ENCODE measurements around the gene TMC8.

Gene TMC8

DNA sequence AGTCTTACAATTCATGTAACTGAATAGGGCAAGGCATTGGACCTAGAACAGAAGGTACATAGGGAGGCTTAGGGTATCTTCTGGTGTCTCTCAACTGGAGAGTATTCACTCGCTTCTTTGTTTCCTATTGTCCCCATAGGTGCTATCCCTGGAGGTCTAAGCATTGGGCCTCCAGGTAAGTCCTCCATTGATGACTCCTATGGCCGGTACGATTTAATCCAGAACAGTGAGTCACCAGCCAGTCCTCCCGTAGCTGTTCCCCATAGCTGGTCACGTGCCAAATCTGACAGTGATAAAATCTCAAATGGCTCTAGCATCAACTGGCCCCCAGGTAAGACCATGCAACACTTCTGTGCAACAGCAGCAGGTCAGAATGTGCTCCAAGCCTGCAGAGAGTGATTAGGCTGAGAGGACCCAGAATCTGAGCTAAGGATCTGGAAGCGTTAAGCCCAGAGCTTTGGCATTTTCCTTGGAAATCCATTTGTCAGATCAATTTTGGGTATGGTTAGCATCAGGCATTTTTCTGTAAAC, 37.7 kb upstream of the TMC8 start:
- H3K9me3 ChIP-seq (ENCODE audit: low read depth, low read length), result no peaks in the 10 kb centered on the region
- TF ChIP-seq FOXP2 (optimal IDR thresholded peaks at IDR 0.05; ENCODE audit: control extremely low read depth, extremely low read length, insufficient read depth), result no peak
- TF ChIP-seq POLR2AphosphoS5 (IDR thresholded peaks at IDR 0.05; ENCODE audit: borderline replicate concordance, low read depth, low read length), result no peak
- TF ChIP-seq EZH2 (IDR thresholded peaks at IDR 0.05), result no peak
- DNase-seq (ENCODE audit: low read depth, low spot score), result no peak
- no peak overlapping the region for H3K4me3 ChIP-seq
- H3K9ac ChIP-seq (ENCODE audit: insufficient read length), result no peak overlapping the region
- no peak overlapping the region for H3K27ac ChIP-seq
- H3K36me3 ChIP-seq (ENCODE audit: insufficient read depth, low read length), result peaks cover 38% of the 10 kb centered on the region

DNA sequence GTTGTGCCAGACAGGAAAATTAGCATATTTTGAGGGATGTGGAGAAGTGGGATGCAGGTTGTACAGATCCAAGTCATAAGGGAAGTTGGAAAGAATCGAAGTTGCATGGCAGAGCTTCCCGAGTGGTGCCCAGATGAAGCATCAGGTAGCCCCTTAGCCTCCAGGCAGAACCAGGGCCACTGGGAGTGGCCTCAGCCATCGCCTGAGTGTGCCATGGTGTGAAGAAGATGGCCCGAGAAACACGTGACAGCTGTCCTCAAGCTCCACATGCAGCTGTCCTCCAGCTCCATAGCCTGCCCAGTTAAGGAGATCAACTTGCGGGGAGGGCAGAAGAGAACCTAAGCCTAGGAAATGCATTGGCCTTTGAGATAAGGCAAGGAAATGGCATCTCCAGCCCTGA, 35.5 kb upstream of the TMC8 start:
- no peak overlapping the region for H3K9ac ChIP-seq (ENCODE audit: insufficient read length)
- peaks cover 48% of the 10 kb centered on the region for H3K36me3 ChIP-seq (ENCODE audit: insufficient read depth, low read length)

DNA sequence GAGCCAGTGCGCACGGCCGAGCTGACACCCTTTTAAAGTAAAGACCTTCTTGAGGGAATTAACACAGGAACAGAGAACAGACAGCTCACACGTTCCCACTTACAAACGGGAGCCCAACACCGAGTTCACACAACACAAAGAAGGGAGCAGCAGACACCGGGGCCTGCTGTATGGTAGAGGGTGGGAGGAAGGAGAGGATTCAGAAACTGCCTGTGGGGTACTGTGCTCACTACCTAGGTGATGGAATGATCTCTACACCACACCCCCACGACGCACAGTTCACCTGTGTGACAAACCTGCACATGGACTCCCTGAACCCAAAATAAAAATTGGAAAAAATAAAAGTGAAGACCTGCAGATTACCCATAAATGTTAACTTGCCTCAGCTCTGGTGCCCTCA, 34.5 kb upstream of the TMC8 start:
- H3K27ac ChIP-seq, result no peak overlapping the region
- no peak overlapping the region for H3K4me3 ChIP-seq
- DNase-seq (ENCODE audit: low read depth, low spot score), result no peak
- H3K36me3 ChIP-seq (ENCODE audit: insufficient read depth, low read length), result peaks cover 53% of the 10 kb centered on the region
- no peak overlapping the region for H3K9ac ChIP-seq (ENCODE audit: insufficient read length)
- TF ChIP-seq EZH2 (IDR thresholded peaks at IDR 0.05), result no peak
- TF ChIP-seq POLR2AphosphoS5 (IDR thresholded peaks at IDR 0.05; ENCODE audit: borderline replicate concordance, low read depth, low read length), result no peak
- no peak for TF ChIP-seq FOXP2 (optimal IDR thresholded peaks at IDR 0.05; ENCODE audit: control extremely low read depth, extremely low read length, insufficient read depth)
- H3K9me3 ChIP-seq (ENCODE audit: low read depth, low read length), result no peaks in the 10 kb centered on the region

More for the DNA sequence above, 35.5 kb upstream of the TMC8 start:
- Histone ChIP-seq H3K27ac (no peak overlapping the region), H3K4me3 (no peak overlapping the region), H3K9me3 (ENCODE audit: low read depth, low read length) (no peaks in the 10 kb centered on the region)
- DNase-seq (ENCODE audit: low read depth, low spot score), result no peak
- TF ChIP-seq POLR2AphosphoS5 (IDR thresholded peaks at IDR 0.05; ENCODE audit: borderline replicate concordance, low read depth, low read length) (no peak), EZH2 (IDR thresholded peaks at IDR 0.05) (no peak), FOXP2 (optimal IDR thresholded peaks at IDR 0.05; ENCODE audit: control extremely low read depth, extremely low read length, insufficient read depth) (no peak)

DNA sequence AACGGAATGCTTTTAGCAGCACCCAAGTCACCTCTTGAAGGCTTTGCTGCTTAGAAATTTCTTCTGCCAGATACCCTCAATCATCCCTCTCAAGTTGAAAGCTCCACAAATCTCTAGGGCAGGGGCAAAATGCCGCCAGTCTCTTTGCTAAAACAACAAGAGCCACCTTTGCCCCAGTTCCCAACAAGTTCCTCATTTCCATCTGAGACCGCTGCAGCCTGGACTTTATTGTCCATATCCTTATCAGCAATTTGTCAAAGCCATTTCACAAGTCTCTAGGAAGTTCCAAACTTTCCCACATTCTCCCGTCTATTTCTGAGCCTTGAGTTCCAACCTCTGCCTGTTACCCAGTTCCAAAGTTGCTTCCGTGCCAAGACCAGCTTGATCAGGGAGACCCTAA, 29.5 kb upstream of the TMC8 start:
- H3K36me3 ChIP-seq (ENCODE audit: insufficient read depth, low read length), result peaks cover 36% of the 10 kb centered on the region
- no peak overlapping the region for H3K4me3 ChIP-seq
- no peak for DNase-seq (ENCODE audit: low read depth, low spot score)
- TF ChIP-seq FOXP2 (optimal IDR thresholded peaks at IDR 0.05; ENCODE audit: control extremely low read depth, extremely low read length, insufficient read depth) (no peak), POLR2AphosphoS5 (IDR thresholded peaks at IDR 0.05; ENCODE audit: borderline replicate concordance, low read depth, low read length) (no peak), EZH2 (IDR thresholded peaks at IDR 0.05) (no peak)
- H3K27ac ChIP-seq, result no peak overlapping the region
- H3K9ac ChIP-seq (ENCODE audit: insufficient read length), result no peak overlapping the region
- no peaks in the 10 kb centered on the region; the same call in 1 of the 2 replicates for H3K9me3 ChIP-seq (ENCODE audit: low read depth, low read length)

DNA sequence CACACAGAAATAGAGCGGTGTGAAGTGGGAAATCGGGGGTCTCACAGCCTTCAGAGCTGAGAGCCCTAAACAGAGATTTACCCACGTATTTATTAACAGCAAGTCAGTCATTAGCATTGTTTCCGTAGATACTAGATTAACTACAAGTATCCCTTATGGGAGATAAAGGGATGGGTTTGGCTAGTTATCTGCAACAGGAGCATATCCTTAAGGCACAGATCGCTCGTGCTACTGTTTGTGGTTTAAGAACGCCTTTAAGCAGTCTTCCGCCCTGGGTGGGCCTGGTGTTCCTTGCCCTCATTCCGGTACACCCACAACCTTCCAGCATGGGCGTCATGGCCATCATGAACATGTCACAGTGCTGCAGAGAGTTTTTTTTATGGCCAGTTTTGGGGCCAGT, 29.0 kb upstream of the TMC8 start:
- Histone ChIP-seq H3K9ac (ENCODE audit: insufficient read length) (no peak overlapping the region), H3K27ac (no peak overlapping the region), H3K36me3 (ENCODE audit: insufficient read depth, low read length) (peaks cover 36% of the 10 kb centered on the region), H3K9me3 (ENCODE audit: low read depth, low read length) (no peaks in the 10 kb centered on the region; the same call in 1 of the 2 replicates), H3K4me3 (no peak overlapping the region)
- TF ChIP-seq FOXP2 (optimal IDR thresholded peaks at IDR 0.05; ENCODE audit: control extremely low read depth, extremely low read length, insufficient read depth) (no peak), POLR2AphosphoS5 (IDR thresholded peaks at IDR 0.05; ENCODE audit: borderline replicate concordance, low read depth, low read length) (no peak), EZH2 (IDR thresholded peaks at IDR 0.05) (no peak)
- no peak for DNase-seq (ENCODE audit: low read depth, low spot score)

DNA sequence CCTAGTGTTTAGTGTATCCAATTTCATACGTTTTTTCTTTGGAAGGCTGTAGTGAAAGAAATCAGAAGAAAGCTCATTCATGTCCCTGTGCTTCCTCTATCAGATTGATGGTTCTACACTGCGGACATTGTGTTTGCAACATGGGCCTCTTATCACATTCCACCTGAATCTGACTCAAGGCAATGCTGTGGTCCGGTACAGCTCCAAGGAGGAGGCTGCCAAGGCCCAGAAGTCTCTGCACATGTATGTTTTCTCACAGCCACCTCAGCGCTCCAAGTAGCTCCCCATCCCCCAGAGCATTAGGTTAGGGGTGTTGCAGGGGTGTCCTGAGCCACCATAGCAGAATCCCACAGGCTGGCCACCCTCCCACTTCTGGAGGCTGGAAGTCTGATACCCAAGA, 27.3 kb upstream of the TMC8 start:
- Histone ChIP-seq H3K9ac (ENCODE audit: insufficient read length) (no peak overlapping the region), H3K9me3 (ENCODE audit: low read depth, low read length) (no peaks in the 10 kb centered on the region; the same call in 1 of the 2 replicates), H3K36me3 (ENCODE audit: insufficient read depth, low read length) (peaks cover 27% of the 10 kb centered on the region), H3K27ac (no peak overlapping the region), H3K4me3 (no peak overlapping the region)
- no peak for TF ChIP-seq FOXP2 (optimal IDR thresholded peaks at IDR 0.05; ENCODE audit: control extremely low read depth, extremely low read length, insufficient read depth)
- no peak for TF ChIP-seq POLR2AphosphoS5 (IDR thresholded peaks at IDR 0.05; ENCODE audit: borderline replicate concordance, low read depth, low read length)
- no peak for TF ChIP-seq EZH2 (IDR thresholded peaks at IDR 0.05)
- DNase-seq (ENCODE audit: low read depth, low spot score), result no peak

DNA sequence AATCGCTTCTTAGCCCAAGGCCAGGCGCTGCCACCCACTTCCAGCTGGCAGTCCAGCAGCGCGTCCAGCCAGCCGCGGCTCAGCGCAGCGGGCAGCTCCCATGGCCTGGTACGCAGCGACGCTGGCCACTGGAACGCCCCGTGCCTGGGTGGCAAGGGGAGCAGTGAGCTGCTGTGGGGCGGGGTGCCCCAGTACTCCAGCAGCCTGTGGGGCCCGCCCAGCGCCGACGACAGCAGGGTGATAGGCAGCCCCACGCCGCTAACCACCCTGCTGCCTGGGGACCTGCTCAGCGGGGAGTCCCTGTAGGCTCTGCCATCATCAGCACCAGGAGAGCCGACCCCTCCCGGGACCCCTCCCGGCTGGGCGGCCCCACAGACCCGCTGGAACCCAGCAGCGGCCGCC, 26.0 kb upstream of the TMC8 start:
- peaks cover 17% of the 10 kb centered on the region; the same call in 1 of the 2 replicates for H3K36me3 ChIP-seq (ENCODE audit: insufficient read depth, low read length)
- DNase-seq (ENCODE audit: low read depth, low spot score), result no peak
- H3K9me3 ChIP-seq (ENCODE audit: low read depth, low read length), result no peaks in the 10 kb centered on the region; the same call in 1 of the 2 replicates
- H3K4me3 ChIP-seq, result no peak overlapping the region
- H3K27ac ChIP-seq, result no peak overlapping the region
- TF ChIP-seq FOXP2 (optimal IDR thresholded peaks at IDR 0.05; ENCODE audit: control extremely low read depth, extremely low read length, insufficient read depth), result no peak
- H3K9ac ChIP-seq (ENCODE audit: insufficient read length), result no peak overlapping the region

DNA sequence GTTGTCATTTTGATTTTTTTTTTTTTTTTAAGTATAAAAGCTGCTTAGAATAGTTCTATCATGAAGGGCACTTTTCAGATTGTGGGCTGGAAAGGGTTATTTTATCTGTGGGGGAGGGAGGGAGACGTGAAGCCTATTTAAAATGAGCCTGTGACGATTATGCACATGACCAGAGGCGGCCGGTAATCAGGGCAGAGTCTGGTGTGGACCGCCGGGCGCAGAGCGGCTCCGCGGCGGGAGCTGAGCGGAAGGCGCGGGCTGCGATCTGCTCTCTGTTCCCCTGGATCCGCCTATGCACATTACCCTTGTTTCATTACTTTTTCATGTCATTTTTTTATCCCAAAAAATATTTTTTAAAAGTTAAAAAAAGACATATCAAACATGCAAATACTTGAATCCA, 25.5 kb upstream of the TMC8 start:
- no peak overlapping the region for H3K4me3 ChIP-seq
- peak overlapping the region; percentile 0 for H3K9ac ChIP-seq (ENCODE audit: insufficient read length)
- no peaks in the 10 kb centered on the region; the same call in 1 of the 2 replicates for H3K9me3 ChIP-seq (ENCODE audit: low read depth, low read length)
- TF ChIP-seq FOXP2 (optimal IDR thresholded peaks at IDR 0.05; ENCODE audit: control extremely low read depth, extremely low read length, insufficient read depth), result no peak
- TF ChIP-seq EZH2 (IDR thresholded peaks at IDR 0.05), result no peak
- TF ChIP-seq POLR2AphosphoS5 (IDR thresholded peaks at IDR 0.05; ENCODE audit: borderline replicate concordance, low read depth, low read length), result no peak
- peaks cover 14% of the 10 kb centered on the region; the same call in 1 of the 2 replicates for H3K36me3 ChIP-seq (ENCODE audit: insufficient read depth, low read length)
- peak overlapping the region; percentile 68 for H3K27ac ChIP-seq
- DNase-seq (ENCODE audit: low read depth, low spot score), result no peak

DNA sequence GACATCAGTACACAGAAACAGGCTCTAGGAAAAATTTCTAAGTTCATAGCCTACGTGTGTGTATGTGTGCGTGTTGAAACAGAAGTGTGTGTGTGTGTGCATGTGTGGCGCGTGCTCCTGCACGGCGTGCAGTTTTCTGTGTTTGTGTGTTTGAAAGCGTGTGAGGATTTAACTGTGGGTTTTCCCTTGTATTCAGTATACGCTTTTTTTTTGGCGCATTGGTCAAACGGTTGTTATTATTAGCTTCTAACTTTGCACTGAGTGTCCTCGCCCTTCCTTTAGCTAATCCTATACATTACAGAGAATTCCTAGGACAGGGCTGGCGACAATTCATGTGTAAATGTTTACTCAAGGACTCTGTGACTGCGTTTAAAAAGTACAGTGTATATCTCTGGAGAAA, 25.0 kb upstream of the TMC8 start:
- Histone ChIP-seq H3K9ac (ENCODE audit: insufficient read length) (peak overlapping the region; percentile 0), H3K4me3 (no peak overlapping the region), H3K9me3 (ENCODE audit: low read depth, low read length) (no peaks in the 10 kb centered on the region; the same call in 1 of the 2 replicates), H3K27ac (peak overlapping the region; percentile 68), H3K36me3 (ENCODE audit: insufficient read depth, low read length) (peaks cover 10% of the 10 kb centered on the region; the same call in 1 of the 2 replicates)
- no peak for TF ChIP-seq POLR2AphosphoS5 (IDR thresholded peaks at IDR 0.05; ENCODE audit: borderline replicate concordance, low read depth, low read length)
- no peak for TF ChIP-seq EZH2 (IDR thresholded peaks at IDR 0.05)
- DNase-seq (ENCODE audit: low read depth, low spot score), result no peak
